IMR-90 (cell line): Measurements from ENCODE around the gene TRNAU1AP.

Experiments used
- BHLHE40 ChIP-seq: fragments of 150-350 bp; IDR thresholded peaks from 2 replicates; pipeline ENCODE4 v1.6.1; 2016; ENCODE audit warnings: mild to moderate bottlenecking, low read depth, low read length
- CTCF ChIP-seq: conservative IDR thresholded peaks from 2 replicates; pipeline ENCODE4 v1.5.1; 2012; ENCODE audit warnings: mild to moderate bottlenecking, low read depth, low read length, improper control_type of control experiment
- MAZ ChIP-seq: IDR thresholded peaks from 2 replicates; pipeline ENCODE4 v1.6.1; 2012; ENCODE audit warnings: low read depth, mild to moderate bottlenecking, low read length, improper control_type of control experiment, moderate library complexity, borderline replicate concordance
- NFE2L2 ChIP-seq: fragments of 150-350 bp; IDR thresholded peaks from 2 replicates; pipeline ENCODE4 v1.6.1; 2016; ENCODE audit warnings: low read depth, mild to moderate bottlenecking, low read length
- POLR2A ChIP-seq: IDR thresholded peaks from 2 replicates; pipeline ENCODE4 v1.6.1; 2012; ENCODE audit warnings: mild to moderate bottlenecking, low read depth, low read length
- RAD21 ChIP-seq: IDR thresholded peaks from 2 replicates; pipeline ENCODE4 v1.6.1; 2012; ENCODE audit warnings: low read length, improper control_type of control experiment
- SMC3 ChIP-seq: fragments of 150-350 bp; IDR thresholded peaks from 2 replicates; pipeline ENCODE4 v1.6.1; 2016; ENCODE audit warnings: low read depth, mild to moderate bottlenecking, antibody characterized with exemption, low read length, moderate library complexity

GRCh38 chr1:28573564-28573963 lies 20.7 kb downstream of the TRNAU1AP start:
- TF ChIP-seq CTCF (no peak), RAD21 (no peak), POLR2A (no peak), MAZ (no peak), BHLHE40 (no peak), NFE2L2 (no peak), SMC3 (no peak)
